NCI-H446 treated with DMSO at 0.1 percent for 48 hours (cell line): Measurements from ENCODE around the gene AGXT.

Source experiments
- DNase-seq: peaks from one replicate; lab custom pipeline; 2025; lab: John Stamatoyannopoulos, UW

The AGXT gene

GRCh38 chr2:240929364-240930095, 60.9 kb downstream of the AGXT start:
- DNase-seq: no peak
